D341Med (cell line): ENCODE measurements around the gene THSD4.
"Not testable (repeated sequence)": the region's sequence is repeated elsewhere in the genome, so short reads cannot be mapped to it uniquely, and the experiment has no call there.

Source experiments
- DNase-seq: peaks from one replicate; pipeline ENCODE4 v3.0.0; 2012; ENCODE audit warnings: low spot score

Gene THSD4

DNA sequence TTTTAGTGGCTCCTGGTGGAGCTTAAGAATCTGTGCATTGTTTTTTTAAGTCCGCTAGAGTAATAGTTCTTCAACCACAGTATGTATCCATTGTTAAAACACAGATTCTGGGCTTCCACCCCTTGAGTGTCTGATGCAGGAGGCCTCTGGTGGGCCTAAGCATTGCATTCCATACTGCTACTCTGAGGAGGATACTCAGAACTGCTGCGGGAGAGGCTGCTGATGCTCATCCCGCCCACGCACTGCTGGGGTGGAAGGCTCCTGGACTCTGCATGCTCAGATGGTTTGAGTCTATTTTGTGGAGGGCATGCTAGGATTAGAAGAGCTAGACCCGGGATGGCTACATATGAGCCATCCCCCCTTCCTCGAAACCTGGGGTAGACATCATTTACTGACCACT lies 74.4 kb downstream of the THSD4 start:
- no peak for DNase-seq

DNA sequence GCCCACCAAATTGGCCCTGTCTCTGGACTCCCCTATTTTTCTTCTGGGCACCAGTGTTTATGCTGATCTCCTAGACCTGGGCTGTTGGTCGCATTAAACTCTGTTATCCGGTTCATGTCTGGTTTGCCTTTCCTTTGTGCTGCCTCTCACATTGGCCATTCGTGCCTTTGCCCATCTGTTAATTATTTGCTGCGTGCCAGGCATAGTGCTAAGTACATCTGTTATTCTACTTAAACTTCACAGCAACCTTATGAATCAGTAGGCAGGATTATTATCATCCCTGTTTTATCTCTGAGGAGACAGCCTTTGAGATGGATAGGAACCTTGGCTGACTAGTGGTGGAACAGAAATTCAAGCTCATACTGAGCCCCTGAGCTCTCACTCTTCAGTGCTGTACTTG lies 76.0 kb downstream of the THSD4 start:
- DNase-seq = no peak

DNA sequence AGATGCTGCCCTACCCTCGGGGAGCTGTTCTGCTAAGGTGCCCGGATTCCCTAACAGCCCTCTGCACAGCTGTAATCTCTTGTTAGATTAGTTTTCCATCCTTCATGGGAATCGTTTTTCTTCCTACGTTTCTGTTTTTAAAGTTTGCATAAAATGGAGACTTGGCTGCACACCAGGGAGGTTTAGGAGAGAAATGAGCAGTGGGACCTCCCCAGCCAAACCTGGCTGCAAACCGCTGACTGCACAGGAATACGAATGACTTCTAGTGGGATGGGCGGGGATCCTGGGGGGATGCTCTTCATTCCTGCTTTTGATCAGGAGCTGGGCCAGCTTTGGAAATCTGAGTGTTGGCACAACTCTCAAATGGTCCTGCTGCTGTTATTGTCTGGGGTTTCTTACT lies 77.5 kb downstream of the THSD4 start:
- DNase-seq = no peak

DNA sequence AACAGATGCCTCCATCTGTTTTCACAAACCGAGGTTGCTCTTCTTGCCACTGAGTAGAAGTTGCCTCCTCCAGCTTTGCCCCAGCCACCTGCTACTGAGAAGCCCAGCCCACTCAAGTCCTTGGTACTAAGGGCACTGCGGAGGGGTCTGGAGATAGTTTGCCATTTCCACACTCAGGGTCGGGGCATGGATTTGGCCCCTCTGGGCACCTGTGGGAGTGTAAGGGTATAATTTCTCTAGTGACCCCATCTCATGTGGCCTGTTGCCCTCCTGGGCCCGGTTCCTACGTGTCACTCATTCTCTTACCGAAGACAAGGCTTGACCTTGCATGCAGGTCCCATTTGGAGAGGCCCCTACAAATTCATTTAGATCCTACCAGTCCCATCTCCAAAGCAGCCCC lies 79.0 kb downstream of the THSD4 start:
- DNase-seq = no peak

DNA sequence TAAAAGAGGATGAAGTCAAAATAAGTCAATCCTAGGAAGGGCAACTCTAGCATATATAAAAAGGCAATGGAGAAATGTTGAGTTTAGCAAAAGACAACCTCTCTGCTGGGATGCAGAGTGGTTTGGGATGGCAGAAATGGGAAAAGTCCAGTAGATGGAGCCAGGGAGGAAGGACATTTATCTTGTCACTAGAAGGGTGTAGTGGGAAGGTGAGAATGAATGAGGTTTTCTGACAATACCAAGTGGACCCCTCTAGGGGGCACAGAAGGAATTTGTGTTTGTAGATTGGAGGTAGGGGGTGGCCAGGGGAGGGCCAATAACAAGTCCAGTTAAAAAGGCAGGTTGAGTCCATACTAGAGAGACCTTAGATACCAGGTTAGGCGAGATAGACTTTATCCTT lies 80.0 kb downstream of the THSD4 start:
- DNase-seq = no peak

DNA sequence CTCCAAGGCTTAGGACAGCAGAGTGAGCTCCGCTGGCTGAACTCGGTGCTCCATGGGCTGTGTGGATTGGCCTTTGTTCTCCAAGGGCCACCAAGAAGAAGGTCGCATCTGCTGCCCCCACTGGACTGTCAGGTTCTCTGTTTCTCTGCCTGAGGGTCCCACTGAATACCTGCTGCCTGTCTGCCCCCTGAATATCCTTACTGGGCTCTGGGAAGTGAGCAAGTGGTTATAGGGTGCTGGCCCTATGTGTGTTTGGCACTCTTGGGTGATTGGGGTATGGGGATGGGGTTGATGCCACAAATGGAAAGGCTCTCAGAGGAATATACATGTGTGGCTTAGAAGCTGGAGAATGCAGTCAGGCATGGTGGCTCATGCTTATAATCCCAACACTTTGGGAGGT lies 82.3 kb downstream of the THSD4 start:
- no peak for DNase-seq

DNA sequence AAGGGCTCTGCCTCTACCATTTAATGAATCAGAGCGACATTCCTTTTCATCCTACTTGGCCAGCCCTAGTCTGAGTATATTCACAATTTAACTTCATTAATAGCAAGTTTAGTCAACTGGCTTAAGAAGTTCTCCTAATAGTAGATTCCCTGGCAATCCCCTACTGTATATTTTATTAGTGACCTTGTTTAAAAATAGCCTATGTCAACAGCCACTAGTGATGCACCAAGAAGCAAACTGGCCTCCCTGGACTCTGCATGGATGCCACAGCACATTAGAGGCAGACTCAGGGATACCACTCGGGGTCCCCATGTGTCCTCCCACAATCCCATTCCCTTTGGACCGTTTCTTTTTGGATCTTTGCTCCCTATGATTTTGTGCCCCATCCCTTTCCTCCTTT lies 83.6 kb downstream of the THSD4 start:
- DNase-seq = no peak

DNA sequence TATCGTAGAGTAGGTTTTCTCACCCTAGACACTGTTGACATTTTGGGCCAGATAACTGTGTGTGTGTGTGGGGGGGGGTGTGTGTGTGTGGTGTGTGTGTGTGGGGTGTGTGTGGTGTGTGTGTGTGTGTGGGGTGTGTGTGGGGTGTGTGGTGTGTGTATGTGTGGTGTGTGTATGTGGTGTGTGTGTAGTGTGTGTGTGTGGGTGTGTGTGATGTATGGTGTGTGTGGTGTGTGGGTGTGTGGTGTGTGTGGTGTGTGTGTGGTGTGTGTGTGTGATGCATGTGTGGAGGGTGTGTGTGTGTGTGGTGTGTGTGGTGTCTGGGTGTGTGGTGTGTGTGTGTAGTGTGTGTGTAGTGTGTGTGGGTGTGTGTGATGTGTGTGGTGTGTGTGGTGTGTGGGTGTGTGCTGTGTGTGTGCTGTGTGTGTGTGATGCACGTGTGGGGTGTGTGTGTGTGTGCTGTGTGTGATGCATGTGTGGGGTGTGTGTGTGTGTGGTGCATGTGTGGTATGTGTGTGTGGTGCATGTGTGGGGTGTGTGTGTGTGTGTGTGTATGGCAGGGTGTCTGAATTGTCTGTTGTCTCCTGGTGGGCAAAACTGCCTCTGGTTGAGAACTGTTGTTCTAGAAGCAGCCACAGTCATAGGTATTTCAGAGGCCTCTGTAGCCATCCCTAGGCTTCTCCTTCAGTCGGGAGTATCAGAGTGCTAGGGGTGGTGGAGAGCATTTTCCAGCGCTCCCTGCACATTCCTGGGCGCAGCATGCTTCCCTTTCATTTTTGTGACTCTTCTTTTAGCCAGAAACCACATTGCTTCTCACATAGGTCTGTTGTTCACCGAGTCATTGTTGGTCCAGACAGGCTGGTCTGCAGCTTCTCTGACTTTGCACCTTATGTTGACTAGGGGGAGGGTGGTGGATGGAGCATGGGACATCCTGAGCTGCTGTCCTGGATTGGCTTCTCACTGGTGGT lies 84.4 kb downstream of the THSD4 start:
- DNase-seq = no peak

DNA sequence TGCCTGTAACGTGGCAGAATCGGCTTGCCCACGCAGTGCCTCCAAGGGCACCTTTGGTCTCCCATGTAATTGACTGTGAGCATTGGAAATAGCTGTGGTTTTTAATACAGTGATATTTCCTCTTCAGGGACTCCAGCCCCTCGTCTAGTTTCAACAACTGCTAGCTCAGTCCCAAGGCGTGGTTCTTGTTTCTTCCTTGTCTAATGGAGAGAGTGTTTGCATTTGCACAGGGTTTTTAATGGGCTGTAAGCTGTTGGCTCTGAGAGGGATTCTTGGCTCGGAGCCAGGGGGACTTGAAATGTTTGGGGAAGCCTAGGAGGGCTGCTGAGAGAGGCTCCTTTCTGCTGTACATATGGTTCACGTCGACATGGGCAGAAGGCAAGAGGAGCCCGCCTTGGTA lies 86.2 kb downstream of the THSD4 start:
- no peak for DNase-seq

DNA sequence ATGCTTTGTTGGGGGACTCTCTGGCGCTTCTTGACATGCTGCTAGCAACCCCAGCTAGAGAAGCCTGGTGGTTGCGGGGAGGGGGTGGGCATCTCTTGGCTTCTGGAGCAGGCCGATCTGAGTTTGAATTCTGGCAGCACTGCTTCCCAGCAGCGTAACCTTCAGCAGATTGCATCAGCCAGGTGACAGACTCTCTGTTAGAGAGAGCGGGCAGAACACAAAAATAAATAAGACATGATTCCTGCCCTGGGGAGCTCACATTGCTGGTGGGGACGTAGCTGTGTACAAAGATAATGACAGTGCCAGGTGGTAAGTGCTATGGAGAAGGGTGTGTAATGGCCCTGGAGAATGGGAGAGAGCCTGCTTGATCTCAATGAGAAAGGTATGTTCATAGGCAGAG lies 87.4 kb downstream of the THSD4 start:
- no peak for DNase-seq

DNA sequence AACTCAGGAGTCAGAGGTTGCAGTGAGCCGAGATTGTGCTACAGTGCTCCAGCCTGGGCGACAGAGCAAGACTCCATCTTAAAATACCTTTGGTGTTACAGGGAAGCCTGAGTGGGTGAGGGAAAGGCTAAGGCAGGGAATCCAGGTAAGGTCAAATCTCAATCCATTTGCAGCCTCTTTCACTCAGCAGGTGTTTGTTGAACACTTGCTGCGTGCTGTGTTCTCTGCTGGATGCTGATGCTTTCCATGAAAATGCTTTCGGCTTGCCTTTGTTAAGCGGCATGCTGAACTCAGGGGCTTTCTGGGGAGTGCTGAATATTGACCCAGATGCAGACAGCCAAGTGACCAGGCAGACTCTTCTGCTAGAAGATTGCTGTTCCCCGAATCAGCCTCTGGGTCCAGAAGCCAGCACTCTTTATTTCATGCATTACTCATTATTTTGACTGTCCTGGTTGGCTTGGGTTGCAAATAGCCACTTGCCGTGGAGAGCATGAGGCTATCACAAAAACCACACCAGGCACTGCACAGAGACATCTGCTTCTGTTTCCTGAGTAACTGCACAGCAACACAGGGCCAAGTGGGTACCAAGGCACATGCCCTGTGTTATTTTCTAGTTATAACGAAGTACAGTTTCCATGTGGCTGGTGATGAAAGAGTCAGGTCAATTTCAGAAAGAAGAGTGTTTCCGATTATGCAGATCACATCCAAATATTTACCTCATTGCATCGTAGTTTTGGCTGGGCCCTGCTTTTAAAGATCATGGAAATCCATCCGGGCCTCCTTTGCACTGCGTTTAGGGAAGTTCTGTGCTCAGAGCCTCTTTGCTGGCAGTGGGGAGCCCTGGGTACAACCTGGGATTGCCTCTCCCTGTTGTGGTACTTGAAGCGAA lies 88.6 kb downstream of the THSD4 start:
- DNase-seq = no peak

DNA sequence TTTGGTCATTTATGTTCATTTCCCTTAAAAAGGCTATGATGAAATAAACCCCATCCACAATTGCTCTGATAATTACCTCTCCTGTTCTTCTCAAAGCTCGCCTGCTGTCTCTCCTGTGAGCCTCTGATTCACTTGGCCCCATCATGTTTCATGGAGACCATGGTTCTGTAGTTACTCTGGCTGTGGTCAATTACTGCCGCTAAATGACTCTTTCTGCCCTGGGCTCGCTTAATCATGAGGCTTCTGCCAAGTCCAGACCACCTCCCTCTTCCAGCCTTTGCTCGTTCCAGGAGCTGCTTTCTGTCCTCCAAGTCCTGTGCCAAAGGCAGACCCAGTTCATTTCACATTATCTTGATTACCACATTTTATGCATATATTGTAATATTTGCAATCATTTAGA lies 91.9 kb downstream of the THSD4 start:
- no peak for DNase-seq

DNA sequence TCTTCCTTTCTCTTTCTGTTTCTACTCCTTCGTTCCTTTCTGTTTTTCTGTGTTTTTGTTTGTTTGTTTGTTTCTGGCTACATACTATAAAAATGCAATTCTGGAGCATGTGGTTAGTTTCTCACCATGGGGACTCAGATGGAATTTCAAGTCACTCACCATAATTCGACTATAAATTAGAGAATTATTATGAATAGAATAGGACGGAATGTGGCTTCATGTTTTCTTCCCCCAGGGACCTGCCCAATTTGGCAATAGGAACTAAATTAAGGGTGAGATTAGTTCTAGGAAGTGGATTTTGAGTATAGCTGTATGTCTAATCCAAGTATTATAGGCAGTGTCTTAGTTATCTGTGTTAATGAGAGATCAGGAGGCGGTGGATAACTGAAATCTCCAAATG lies 96.9 kb downstream of the THSD4 start:
- DNase-seq = no peak

DNA sequence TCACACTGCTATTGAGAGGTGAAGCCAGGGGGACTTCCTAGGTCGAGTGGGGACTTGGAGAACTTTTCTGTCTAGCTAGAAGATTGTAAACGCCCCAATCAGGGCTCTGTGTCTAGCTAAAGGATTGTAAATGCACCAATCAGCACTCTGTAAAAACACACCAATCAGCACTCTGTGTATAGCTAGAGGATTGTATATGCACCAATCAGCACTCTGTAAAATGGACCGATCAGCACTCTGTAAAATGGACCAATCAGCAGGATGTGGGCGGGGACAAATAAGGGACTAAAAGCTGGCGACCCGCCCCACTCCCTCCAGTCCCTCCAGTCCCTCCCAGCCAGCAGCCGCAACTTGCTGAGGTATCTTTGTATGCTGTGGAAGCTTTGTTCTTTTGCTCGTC lies 98.7 kb downstream of the THSD4 start:
- not testable (repeated sequence) for DNase-seq

DNA sequence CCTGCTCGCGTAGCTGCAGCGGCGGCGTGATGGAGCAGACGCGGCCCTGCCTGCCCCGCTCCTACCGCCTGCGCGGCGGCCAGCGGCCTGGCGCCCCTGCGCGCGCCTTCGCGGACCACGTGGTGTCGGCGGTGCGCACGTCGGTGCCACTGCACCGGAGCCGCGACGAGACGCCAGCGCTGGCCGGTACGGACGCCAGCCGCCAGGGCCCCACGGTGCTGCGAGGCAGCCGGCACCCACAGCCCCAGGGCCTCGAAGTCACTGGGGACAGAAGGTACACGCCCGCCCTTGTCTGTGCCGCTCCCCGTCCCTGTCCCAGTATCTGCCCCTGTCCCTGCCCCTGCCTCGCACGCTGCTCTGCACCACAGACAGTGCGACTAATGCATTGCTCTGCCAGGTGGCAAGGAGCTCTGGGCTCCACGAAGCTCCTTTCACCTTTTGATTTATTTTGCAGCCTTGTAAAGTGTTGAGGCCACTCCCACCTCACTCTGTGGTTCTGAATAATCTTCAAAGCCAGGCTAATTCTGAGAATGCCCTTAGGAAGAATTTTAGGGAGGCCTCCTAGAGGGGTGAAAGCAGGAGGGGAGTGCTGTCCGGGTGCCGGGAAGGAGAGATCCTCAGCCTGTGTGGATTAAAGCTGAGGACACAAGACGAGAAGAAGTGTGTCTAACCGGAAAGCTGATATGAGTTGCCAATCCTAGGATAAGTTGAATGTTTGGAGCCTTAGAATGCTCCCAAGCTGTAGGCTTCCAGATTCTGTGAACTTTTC lies 100.0 kb downstream of the THSD4 start:
- no peak for DNase-seq

DNA sequence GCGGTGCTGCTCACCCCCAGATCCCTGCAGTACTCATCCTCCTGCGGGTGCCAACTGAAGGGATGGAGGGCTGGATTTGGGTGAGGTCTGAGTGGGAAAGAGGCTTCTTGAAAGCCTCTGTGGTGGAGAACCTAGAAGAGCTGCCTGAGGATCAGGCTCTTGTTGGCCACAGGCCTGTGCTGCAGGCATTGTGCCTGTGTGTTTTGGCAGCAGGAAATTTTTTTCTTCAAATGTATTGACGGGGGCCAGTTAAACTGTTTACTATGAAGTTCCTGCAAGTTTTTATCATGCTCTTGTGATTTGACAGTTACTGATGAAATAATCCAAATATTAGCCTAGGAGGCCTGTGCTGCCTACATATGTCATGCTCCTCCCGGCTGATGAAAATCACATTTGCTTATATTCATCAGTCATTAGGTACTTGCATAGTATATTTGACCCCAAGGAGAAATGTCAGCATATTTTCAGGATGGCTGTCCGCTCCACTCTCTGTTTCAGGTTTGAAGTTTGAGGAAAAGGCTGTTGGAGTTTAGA lies 103.1 kb downstream of the THSD4 start:
- DNase-seq = no peak

DNA sequence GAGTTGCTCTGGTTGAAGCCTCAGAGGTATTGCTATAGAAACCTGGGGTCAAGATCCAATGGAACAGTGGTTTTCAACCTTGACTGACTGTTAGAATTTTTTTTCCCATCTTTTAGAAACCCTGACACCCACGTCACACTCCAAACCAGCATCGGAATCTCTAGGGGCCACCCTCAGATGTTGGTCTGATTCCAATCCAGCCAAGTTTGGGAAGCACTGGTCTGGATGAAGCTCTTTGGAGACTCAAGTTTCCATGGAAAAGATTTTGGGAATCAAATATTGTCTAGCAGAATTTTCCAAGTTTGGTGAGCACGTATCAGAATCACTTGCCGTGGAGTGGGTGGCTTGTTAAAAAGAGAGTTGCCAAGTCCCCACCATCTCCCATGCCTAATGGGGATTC lies 103.8 kb downstream of the THSD4 start:
- no peak for DNase-seq

DNA sequence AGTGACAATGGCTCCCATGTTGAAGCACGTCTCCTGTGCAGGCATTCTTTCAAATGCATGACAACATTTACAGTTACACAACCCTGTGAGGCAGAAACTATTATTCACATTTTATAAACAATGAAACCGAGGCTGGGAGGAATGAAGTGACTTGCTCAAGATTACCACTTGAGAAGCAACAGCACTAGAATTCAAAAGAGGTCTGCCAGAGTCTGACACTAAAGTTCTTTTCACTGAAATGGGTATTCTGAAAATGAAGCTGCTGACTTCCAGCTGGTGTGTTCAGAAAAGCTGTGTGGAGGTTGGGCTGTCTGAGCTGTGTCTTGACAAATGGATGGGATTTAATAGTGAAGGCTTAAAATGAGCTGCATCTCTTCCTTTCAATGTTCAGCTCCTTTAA lies 104.4 kb downstream of the THSD4 start:
- no peak for DNase-seq

DNA sequence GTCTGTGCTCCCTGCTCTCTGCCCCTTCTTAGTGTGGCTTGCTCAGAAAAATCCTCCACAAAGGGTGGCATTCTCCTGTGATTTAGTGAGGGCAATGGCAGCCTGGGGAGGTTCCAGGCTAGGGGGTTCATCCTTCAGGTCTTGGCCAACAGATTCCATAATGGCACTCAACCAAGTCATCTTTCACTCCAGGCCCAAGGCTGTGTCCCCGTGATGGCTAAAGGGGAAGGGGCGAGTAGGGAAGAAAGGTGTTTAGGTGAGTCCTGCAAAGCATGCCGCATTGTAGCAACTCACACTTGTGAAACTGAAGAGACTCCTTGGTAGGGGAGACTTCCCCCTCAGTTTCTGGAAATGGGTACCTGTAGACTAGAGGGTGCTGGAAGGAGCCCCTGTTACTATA lies 105.6 kb downstream of the THSD4 start:
- no peak for DNase-seq

DNA sequence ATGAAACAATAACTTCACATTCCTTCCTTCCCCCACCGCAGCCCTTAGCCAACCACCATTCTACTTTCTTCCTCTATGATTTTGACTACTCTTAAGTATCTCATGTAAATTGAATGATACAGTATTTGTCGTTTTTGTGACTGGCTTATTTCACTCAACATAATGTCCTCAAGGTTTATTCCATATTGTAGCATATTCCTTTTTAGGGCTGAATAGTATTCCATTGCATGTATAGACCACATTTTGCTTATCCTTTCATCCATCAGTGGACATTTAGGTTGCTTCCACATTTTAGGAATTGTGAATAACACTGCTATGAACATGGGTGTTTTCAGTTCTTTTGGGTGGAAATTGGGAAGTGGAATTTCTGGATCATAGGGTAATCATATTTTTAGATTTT lies 106.1 kb downstream of the THSD4 start:
- DNase-seq = no peak

DNA sequence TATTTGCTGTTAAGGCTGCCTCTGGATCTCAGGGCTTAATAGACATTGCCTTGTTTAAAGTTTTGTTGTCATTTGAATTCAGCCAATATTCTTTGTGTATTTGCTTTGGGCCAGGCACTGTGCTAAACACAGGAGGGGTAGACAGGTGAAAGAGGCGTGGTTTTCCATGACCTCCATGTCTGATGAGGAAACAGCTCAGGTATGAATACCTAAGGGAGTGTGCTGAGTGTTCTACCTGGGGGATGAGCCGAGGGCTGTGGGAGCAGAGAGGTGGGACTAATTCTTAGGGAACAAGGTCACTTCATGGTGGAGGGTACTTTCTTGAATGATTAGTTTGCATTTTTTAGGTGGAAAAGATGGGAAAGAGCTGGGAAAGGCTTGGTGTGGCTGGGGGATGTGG lies 108.2 kb downstream of the THSD4 start:
- DNase-seq = no peak

DNA sequence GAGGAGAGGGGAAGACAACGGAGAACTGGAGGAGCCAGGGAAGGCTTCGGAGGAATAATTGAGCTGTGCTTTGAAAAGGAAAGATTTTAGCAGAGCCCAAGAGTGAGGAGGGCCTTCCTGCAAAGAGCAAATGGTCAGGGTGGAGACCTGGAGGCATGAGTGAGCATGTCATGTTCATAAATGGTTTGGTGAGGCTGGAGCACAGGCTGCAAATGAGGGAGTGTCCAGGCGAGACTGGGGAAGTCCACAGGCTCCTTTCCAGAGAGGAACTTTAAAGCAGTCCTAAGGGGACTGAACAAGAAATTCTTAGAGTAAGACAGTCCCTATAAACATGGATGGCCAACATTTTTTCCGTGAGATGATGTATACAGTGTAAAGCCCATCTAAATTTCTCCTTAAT lies 108.8 kb downstream of the THSD4 start:
- DNase-seq = no peak
